ENCODE measurements around the gene PLPPR2.

Gene PLPPR2

DNA sequence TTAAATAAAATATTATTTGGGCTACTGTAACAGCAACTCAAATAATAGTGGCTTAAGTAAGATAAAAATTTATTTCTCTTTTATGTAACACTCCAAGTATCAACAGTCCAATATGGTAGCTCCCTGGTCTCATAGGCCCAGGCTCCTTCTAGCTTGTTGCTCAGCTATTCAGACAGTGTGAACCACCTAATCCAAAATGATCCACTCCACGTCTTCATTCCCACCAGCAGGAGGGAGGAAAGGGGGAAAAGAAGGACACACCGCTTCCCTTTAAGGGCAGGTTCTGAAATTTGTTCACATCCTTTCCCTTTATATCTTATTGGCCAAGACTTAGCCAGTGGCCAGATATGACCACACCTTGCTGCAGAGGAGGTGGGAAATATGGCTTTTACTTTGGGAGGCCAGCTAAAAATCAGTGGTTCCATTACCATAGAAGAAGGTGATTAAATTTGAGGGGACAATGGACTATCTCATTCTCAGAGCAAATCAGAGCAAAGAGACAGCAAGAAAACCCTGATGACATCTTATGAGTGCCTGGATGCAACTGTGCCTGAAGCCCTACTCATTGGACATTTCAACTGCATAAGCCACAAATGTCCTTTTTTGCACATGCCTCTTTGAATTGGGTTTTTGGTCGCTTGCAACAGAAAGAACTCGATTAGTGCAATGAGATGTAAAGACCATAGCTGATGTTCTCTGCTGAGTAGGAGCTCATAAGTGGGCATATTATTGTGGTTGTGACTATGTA lies 35.9 kb downstream of the PLPPR2 start:
- Histone ChIP-seq H3K4me1 (ENCODE audit: control insufficient read depth, low read length) (peaks cover 19% of the 10 kb centered on the region), H3K9me2 (replicated peaks; ENCODE audit: control insufficient read depth, low read length) (no peaks in the 10 kb centered on the region), H4K20me1 (ENCODE audit: control insufficient read depth, insufficient read depth, low read depth, low read length) (no peaks in the 10 kb centered on the region), H3K36me3 (ENCODE audit: control insufficient read depth, low read length) (no peaks in the 10 kb centered on the region), H3K27ac (ENCODE audit: low read depth, low read length) (no peak overlapping the region), H3K4me2 (ENCODE audit: low read length) (no peak overlapping the region), H3K27me3 (ENCODE audit: control insufficient read depth, low read length) (no peaks in the 10 kb centered on the region; the same call in 1 of the 2 replicates), H3K9me3 (ENCODE audit: control insufficient read depth, insufficient read depth, low read length) (peaks cover 3% of the 10 kb centered on the region; the same call in 1 of the 2 replicates), H3F3A (ENCODE audit: control insufficient read depth, insufficient read depth) (no peaks in the 10 kb centered on the region), H3K4me3 (ENCODE audit: low read length) (no peak overlapping the region), H3K79me2 (ENCODE audit: control insufficient read depth, low read length) (no peaks in the 10 kb centered on the region)
- TF ChIP-seq, protein P1, sequence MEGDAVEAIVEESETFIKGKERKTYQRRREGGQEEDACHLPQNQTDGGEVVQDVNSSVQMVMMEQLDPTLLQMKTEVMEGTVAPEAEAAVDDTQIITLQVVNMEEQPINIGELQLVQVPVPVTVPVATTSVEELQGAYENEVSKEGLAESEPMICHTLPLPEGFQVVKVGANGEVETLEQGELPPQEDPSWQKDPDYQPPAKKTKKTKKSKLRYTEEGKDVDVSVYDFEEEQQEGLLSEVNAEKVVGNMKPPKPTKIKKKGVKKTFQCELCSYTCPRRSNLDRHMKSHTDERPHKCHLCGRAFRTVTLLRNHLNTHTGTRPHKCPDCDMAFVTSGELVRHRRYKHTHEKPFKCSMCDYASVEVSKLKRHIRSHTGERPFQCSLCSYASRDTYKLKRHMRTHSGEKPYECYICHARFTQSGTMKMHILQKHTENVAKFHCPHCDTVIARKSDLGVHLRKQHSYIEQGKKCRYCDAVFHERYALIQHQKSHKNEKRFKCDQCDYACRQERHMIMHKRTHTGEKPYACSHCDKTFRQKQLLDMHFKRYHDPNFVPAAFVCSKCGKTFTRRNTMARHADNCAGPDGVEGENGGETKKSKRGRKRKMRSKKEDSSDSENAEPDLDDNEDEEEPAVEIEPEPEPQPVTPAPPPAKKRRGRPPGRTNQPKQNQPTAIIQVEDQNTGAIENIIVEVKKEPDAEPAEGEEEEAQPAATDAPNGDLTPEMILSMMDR (IDR thresholded peaks at IDR 0.05; ENCODE audit: low read depth, low read length, poor library complexity, severe bottlenecking) = no peak
- TF ChIP-seq EZH2phosphoT487 (IDR thresholded peaks at IDR 0.05; ENCODE audit: borderline replicate concordance, low read length) = no peak

DNA sequence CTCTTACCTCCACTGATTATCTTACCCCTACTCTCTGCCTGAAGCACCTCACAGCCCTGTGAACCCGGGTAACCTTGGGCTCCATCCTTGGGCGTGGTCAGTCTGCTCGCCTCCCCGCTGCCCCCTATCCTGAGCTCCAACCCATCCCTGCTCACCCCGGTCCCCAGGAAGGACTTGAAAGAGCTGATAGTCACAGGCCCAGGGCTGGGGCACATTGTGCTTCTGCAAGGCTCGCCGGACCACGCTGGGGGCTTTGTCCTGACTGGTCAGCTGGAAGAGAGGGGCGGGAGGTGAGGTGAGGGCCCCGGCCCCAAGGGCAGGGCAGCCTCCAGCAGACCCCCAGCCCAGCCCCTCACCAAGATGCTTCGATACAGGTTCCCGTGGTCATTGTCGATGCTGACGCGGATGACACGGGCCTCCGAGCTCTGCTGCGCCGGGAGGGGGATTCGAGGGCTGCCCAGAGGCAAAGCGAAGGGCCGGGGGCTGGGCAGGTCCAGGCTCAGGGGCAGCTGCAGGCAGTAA lies 41.9 kb downstream of the PLPPR2 start:
- no peak overlapping the region for H3K4me2 ChIP-seq (ENCODE audit: low read length)
- TF ChIP-seq, protein P1 (IDR thresholded peaks at IDR 0.05; ENCODE audit: low read depth, low read length, poor library complexity, severe bottlenecking) = no peak
- H3K79me2 ChIP-seq (ENCODE audit: control insufficient read depth, low read length) = no peaks in the 10 kb centered on the region
- H4K20me1 ChIP-seq (ENCODE audit: control insufficient read depth, insufficient read depth, low read depth, low read length) = no peaks in the 10 kb centered on the region
- no peaks in the 10 kb centered on the region for H3K9me2 ChIP-seq (replicated peaks; ENCODE audit: control insufficient read depth, low read length)
- no peaks in the 10 kb centered on the region for H3K36me3 ChIP-seq (ENCODE audit: control insufficient read depth, low read length)
- no peaks in the 10 kb centered on the region for H3K4me1 ChIP-seq (ENCODE audit: control insufficient read depth, low read length)
- H3F3A ChIP-seq (ENCODE audit: control insufficient read depth, insufficient read depth) = no peaks in the 10 kb centered on the region
- no peaks in the 10 kb centered on the region; the same call in 1 of the 2 replicates for H3K27me3 ChIP-seq (ENCODE audit: control insufficient read depth, low read length)
- H3K27ac ChIP-seq (ENCODE audit: low read depth, low read length) = no peak overlapping the region
- no peak overlapping the region for H3K4me3 ChIP-seq (ENCODE audit: low read length)
- H3K9me3 ChIP-seq (ENCODE audit: control insufficient read depth, insufficient read depth, low read length) = no peaks in the 10 kb centered on the region

DNA sequence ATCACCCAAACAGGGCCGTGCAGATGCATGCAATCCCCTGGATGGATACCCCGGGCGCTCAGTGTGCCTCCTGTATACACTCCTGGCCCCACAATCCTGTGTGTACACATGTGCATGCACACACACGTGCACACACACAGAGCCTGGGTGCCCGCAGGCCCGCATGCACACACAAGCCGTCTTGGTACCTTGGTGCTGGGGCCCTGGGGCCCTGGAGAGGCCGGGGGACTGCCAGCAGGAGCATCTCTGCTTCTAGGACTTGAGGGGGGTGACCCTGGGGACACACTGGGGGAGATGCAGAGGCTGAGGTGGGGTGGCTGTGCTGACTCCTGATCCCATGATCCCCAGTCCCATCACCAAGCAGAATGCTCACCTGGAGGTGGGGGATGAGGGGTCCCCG lies 44.4 kb downstream of the PLPPR2 start:
- Histone ChIP-seq H3K9me3 (ENCODE audit: control insufficient read depth, insufficient read depth, low read length) (no peaks in the 10 kb centered on the region), H3K27ac (ENCODE audit: low read depth, low read length) (no peak overlapping the region), H3F3A (ENCODE audit: control insufficient read depth, insufficient read depth) (no peaks in the 10 kb centered on the region), H3K27me3 (ENCODE audit: control insufficient read depth, low read length) (no peaks in the 10 kb centered on the region; the same call in 1 of the 2 replicates), H3K4me3 (ENCODE audit: low read length) (no peak overlapping the region), H3K79me2 (ENCODE audit: control insufficient read depth, low read length) (no peaks in the 10 kb centered on the region), H3K4me2 (ENCODE audit: low read length) (no peak overlapping the region), H4K20me1 (ENCODE audit: control insufficient read depth, insufficient read depth, low read depth, low read length) (no peaks in the 10 kb centered on the region), H3K9me2 (replicated peaks; ENCODE audit: control insufficient read depth, low read length) (no peaks in the 10 kb centered on the region), H3K36me3 (ENCODE audit: control insufficient read depth, low read length) (no peaks in the 10 kb centered on the region), H3K4me1 (ENCODE audit: control insufficient read depth, low read length) (no peaks in the 10 kb centered on the region)
- no peak for TF ChIP-seq EZH2phosphoT487 (IDR thresholded peaks at IDR 0.05; ENCODE audit: borderline replicate concordance, low read length)
- TF ChIP-seq, protein P1 (IDR thresholded peaks at IDR 0.05; ENCODE audit: low read depth, low read length, poor library complexity, severe bottlenecking) = no peak

Measured in DOHH2 (cell line).